NCI-H2227 (cell line): ENCODE measurements around the gene TMEM243.
A peak's percentile ranks its signal among the peaks of the same experiment; 100 is the strongest.
"Not testable (repeated sequence)": the region's sequence is repeated elsewhere in the genome, so short reads cannot be mapped to it uniquely, and the experiment has no call there.

ENCODE experiments used
- DNase-seq: peaks from one replicate; lab custom pipeline; 2025; ENCODE audit not compliant: unreplicated experiment; lab: John Stamatoyannopoulos, UW

Gene TMEM243

DNA sequence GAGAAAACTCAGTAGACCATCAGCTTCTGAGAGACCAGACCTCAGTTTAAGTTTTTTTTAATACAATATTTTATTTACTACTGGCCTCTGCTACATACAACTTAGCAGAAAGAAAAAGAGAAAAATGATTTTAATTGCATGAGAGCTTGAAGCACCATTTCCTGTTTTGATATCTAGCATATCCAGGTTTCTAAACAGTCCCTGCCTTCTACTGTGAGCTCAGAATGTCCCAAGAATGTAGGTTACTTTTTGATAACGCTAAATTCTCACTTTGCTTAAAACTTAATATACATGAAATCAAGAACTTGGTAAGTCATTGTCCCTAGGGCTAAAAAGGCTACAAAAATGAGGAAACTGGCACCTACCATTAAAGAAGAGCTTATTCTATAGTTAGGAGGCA is 7.0 kb downstream of the TMEM243 start:
- DNase-seq: no peak

DNA sequence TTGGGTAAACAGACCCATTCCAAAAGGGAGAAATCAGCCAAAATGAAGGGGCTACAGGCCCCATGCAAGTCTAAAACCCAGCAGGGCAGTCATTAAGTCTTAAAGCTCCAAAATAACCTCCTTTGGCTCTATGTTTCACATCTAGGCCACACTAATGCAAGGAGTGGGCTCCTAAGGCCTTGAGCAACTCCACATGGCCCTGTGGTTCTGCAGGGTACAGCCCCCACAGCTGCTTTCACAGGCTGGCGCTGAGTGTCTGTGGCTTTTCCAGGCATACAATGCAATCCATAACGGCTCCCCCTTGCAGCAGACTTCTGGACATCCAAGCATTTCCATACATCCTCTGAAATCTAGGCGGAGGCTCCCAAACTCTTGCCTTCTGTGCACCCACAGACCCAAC is 9.0 kb downstream of the TMEM243 start:
- no peak for DNase-seq

- no peak for DNase-seq
These were observed 10.1 kb downstream of the TMEM243 start for GRCh38 chr7:87209295-87209924.

DNA sequence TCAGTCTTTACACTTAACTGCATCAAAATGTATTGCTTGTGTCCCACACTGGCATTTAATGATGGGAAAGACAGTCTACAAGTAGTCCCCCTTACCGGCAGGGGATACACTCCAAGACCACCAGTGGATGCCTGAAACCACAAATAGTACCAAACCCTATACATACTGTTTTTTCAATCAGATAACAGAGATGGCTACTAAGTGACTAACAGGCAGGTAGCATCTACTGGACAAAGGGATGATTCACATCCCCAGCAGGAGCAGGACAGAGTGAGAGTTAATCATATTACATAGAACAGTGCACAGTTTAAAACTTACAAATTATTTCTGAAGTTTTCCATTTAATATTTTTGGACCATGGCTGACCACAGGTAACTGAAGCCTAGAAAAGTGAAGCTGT is 13.2 kb downstream of the TMEM243 start:
- DNase-seq: no peak

- not testable (repeated sequence) for DNase-seq
These were observed 13.8 kb downstream of the TMEM243 start for GRCh38 chr7:87205701-87206100.

- peak; percentile 3 for DNase-seq
These were observed 14.6 kb downstream of the TMEM243 start for GRCh38 chr7:87204933-87205332.

DNA sequence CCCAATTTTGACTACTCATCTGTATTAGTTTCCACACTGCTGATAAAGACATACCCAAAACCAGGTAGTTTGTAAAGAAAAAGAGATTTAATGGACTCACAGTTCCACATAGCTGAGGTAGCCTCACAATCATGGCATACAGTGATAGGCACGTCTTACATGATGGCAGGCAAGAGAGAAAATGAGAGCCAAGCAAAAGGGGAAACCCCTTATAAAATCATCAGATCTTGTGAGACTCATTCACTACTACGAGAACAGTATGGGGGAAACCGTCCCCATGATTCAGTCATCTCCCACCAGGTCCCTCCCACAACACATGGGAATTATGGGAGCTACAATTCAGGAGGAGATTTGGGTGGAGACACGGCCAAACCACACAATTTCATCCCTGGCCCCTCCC is 15.6 kb downstream of the TMEM243 start:
- DNase-seq: not testable (repeated sequence)

DNA sequence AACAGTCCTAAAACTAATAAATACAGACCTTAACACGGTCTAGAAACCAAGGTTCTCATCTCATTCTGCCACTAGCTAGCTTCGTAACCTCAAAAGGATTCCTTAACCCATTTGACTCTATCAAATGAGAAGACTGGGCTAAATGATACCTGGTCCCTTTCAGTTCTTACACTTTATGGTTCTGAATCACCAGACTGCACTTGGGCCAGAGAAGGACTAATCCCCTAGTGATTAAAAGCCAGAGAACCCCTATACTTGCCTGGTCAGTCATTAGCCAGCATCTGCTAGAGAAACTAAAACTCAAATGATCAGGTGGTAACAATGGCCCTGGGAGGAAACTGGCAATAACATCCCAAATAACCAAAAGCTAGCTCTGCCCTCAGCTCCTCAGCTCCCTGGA is 16.8 kb downstream of the TMEM243 start:
- no peak for DNase-seq

- no peak for DNase-seq
These were observed 17.3 kb downstream of the TMEM243 start for GRCh38 chr7:87202208-87202607.

GRCh38 chr7:87199700-87200450 is 19.7 kb downstream of the TMEM243 start:
- DNase-seq: no peak

DNA sequence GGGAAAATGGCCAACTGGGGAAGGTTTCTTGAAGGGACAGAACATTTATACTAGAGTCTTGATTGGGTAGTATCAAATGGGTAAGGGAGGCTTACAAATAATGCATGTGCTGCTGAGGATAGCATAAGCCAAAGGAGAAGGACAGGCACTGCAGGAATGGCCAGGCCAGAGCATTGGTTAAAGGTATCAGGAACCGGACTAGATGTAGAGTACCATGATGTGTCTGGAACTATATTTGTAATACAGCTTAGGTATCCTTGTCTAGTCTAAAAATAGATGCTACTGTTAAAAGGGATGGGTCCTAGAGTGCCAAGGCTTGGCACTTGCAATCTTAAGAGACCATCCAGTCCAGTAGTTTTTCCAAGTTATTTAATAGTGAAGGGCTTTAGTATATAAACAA is 20.3 kb downstream of the TMEM243 start:
- no peak for DNase-seq

GRCh38 chr7:87193912-87194311 is 25.6 kb downstream of the TMEM243 start:
- DNase-seq: no peak

GRCh38 chr7:87192784-87193487 is 26.6 kb downstream of the TMEM243 start:
- DNase-seq: no peak

GRCh38 chr7:87190783-87191182 is 28.7 kb downstream of the TMEM243 start:
- DNase-seq: no peak

DNA sequence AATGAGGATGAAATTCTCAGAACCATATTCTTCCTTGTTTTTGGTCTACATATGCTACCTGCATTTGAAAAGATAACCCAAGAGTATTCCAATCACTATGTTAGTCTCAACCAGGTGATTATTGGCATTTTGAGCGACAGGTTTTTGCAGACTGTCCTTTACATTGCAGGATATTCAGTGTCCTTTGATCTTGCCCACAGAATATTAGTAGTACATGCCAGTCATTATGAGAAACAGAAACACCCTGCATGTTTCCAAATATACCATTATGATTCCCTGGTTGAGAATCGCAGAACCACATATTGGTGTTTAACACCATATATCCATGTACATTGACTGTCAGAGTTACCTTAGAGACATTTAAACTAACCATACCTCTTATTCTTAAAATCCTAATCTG is 30.6 kb downstream of the TMEM243 start:
- no peak for DNase-seq

GRCh38 chr7:87187120-87187519 is 32.4 kb downstream of the TMEM243 start:
- no peak for DNase-seq

DNA sequence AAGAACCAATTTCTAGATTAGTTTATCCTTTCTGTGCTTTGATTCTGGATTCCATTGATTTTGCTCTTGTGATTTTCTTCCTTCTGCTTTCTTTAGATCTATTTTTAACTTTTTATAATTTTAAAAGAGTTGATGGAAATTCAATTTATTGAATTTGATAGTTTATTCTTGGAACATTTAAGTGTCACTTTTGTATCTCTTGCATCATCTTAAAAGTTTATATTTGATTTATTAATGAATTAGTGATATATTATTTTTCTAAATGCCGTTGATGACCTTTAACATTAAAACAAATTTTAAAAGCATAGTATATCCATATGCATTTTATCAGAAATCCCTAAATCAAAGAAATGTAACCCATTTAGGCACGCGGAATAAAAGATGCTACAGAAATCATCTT is 40.4 kb downstream of the TMEM243 start:
- DNase-seq: no peak

- no peak for DNase-seq
These were observed 41.2 kb downstream of the TMEM243 start for GRCh38 chr7:87178320-87178719.

- no peak for DNase-seq
These were observed 46.1 kb downstream of the TMEM243 start for GRCh38 chr7:87173471-87173870.

DNA sequence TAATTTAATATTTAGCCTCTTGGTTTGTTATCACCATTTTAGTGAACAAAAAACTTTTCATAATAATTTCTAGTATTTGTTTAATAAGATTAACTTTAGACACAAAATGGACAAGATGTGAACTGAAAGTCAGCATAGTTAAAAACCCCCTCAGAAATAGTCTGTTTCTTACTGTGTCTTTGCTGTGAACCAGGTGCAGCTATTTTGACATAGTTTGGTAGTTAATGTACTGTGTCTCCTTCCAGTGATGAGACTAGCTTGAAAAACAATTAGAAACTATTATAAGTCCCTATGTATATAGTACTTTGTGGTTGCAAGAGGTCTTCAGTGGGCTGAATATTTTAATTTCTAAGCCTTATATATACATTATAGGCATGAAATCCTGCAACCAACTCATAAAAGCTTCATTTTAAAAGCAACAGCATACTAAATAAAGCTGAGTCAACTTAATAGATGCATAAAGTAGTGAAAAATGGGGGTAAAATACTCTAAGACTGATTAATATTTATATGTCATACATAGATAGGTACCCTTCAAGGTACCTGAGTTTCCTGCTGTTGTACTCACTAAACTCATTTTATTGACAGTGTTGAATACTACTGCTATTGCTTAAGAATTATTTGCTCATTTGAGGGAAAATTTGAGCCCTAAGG is 48.1 kb downstream of the TMEM243 start:
- DNase-seq: no peak

DNA sequence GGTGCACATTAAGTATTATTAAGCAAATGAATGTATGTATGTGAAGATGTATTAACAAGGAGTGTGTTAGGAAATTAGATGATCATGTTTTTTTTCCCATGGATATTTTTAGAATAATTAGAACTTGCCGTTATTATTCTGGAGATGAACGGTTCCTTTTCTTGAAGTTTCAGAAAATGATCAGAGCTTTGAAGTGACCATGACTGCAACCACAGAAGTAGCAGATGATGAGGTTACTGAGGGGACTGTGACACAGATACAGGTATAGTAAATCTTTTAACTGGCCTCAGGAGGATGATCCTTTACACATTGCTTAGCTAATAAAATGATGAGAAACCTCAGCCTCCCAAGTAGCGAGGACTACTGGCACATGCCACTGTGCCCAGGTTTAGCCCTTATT is 48.7 kb downstream of the TMEM243 start:
- no peak for DNase-seq

DNA sequence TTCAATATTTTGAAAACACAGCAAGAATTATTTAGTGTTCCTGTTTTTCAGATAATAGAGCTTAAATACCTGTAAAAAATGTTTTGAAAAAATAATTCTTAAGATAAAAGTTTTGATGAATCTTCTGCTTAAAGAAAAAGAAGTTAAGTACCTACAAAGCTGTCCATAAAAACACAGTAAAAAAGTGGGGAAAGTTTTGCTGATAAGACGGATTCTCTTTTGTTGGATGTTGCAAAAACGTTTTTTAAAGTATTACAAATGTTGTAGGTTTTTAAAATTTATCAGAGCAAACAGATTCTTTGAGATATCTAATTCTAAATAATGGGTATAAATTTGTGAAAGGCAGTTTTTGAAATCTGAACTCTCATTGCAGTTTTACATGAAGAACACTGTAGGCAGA is 55.1 kb downstream of the TMEM243 start:
- no peak for DNase-seq
